Karpas-422 (cell line): Measurements from ENCODE around the gene PTPN22. TPM values are rescaled to one million over a fixed set of nuclear protein-coding genes. Genes with fewer than 3 reads are reported as not detected.

Experiments
- DNase-seq: peaks from one replicate; pipeline ENCODE4 v3.0.0-alpha.2; 2015
- H2AFZ ChIP-seq: fragments of 200-600 bp; sonication (generic); 2 replicates; pipeline ENCODE4 v1.6.1; 2014; ENCODE audit warnings: antibody characterized with exemption, low read length, mixed read lengths
- H3K27ac ChIP-seq: fragments of 200-600 bp; sonication (generic); 2 replicates; pipeline ENCODE4 v1.5.1; 2014; ENCODE audit warnings: mild to moderate bottlenecking, low read length, moderate library complexity
- H3K27me3 ChIP-seq: fragments of 200-600 bp; sonication (generic); 2 replicates; pipeline ENCODE4 v1.6.1; 2014; ENCODE audit warnings: low read length, mixed read lengths
- H3K36me3 ChIP-seq: fragments of 200-600 bp; sonication (generic); 2 replicates; pipeline ENCODE4 v1.6.1; 2014; ENCODE audit warnings: low read length, mixed read lengths; ENCODE audit not compliant: insufficient read depth
- H3K4me1 ChIP-seq: fragments of 200-600 bp; sonication (generic); 2 replicates; pipeline ENCODE4 v1.6.1; 2014; ENCODE audit warnings: mild to moderate bottlenecking, low read length, mixed read lengths
- H3K4me2 ChIP-seq: fragments of 200-600 bp; sonication (generic); 2 replicates; pipeline ENCODE4 v1.6.1; 2014; ENCODE audit warnings: low read length, low read depth, mild to moderate bottlenecking; ENCODE audit not compliant: poor library complexity, severe bottlenecking
- H3K4me3 ChIP-seq: fragments of 200-600 bp; sonication (generic); 2 replicates; pipeline ENCODE4 v1.5.1; 2014; ENCODE audit warnings: mild to moderate bottlenecking, antibody characterized with exemption, low read length, mixed read lengths
- H3K79me2 ChIP-seq: fragments of 200-600 bp; sonication (generic); 2 replicates; pipeline ENCODE4 v1.6.1; 2014; ENCODE audit warnings: mild to moderate bottlenecking, low read length, mixed read lengths
- H3K9ac ChIP-seq: fragments of 200-600 bp; sonication (generic); 2 replicates; pipeline ENCODE4 v1.6.0; 2014; ENCODE audit warnings: low read length
- H3K9me2 ChIP-seq: fragments of 200-600 bp; sonication (generic), shearing (Covaris generic); replicated peaks from 2 replicates; pipeline ENCODE4 v1.6.0; 2014; ENCODE audit warnings: mild to moderate bottlenecking, low read length, moderate library complexity; ENCODE audit not compliant: insufficient read depth
- H3K9me3 ChIP-seq: fragments of 300-700, 200-600 bp; sonication (generic); 2 replicates; pipeline ENCODE4 v1.6.1; 2014; ENCODE audit warnings: low read length, mixed read lengths
- H4K20me1 ChIP-seq: fragments of 200-600 bp; sonication (generic); 2 replicates; pipeline ENCODE4 v1.6.1; 2014; ENCODE audit warnings: mild to moderate bottlenecking, antibody characterized with exemption, low read length, low read depth; ENCODE audit not compliant: insufficient read depth
- total RNA-seq: library from RNA; depleted of rRNA; stranded (reverse); fragments of >200 nt; shearing (Covaris generic); gene quantifications from 2 replicates; pipeline ENCODE4 v1.2.3, GENCODE V29; 2014; ENCODE audit warnings: low replicate concordance; rRNA removed

The PTPN22 gene
- 22.8 and 43.3 TPM in 2 replicates for total RNA-seq

DNA sequence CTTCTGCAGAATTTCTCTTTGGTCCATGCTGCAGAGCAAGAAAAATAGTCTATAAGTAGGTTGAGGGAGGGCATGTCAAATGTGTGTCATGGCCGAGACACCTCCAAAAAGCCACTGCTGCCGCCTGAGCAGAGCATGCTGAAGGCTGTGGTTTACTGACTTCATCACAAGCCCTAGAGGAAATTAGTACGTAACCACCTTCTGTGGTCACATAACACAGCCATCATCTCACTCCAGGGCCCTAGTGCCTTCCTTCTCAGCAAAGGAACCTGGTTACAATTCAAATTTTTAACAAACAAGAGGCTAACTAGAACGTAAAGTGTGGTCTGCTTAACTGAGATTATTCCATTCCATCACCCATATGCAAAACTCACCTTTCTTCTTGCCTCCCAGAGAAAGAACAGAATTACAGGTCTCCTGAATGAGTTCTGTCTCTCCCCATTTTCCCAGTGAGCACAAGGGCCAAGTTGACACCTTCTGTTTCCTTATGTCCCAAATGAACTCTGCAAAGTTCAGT lies at the start of gene PTPN22:
Gene PTPN22, minus strand, starts transcription at position 116 of the 517 bp plus-strand sequence.
- H4K20me1 ChIP-seq, result no peaks in the 10 kb centered on the region
- H3K4me1 ChIP-seq, result peaks cover 32% of the 10 kb centered on the region
- peak within 1 kb of the TSS; percentile 58 for H3K9ac ChIP-seq
- H3K27me3 ChIP-seq, result no peaks in the 10 kb centered on the region
- peak; percentile 76 for DNase-seq
- peak within 1 kb of the TSS; percentile 51 for H3K4me3 ChIP-seq
- H3K9me2 ChIP-seq, result no peaks in the 10 kb centered on the region
- H2AFZ ChIP-seq, result peak within 1 kb of the TSS; percentile 94
- H3K4me2 ChIP-seq, result peak within 1 kb of the TSS; percentile 62
- H3K27ac ChIP-seq, result peak within 1 kb of the TSS; percentile 27
- H3K9me3 ChIP-seq, result no peaks in the 10 kb centered on the region
- H3K79me2 ChIP-seq, result no peaks in the 10 kb centered on the region
- no peaks in the 10 kb centered on the region for H3K36me3 ChIP-seq

- Histone ChIP-seq H3K9me2 (no peaks in the 10 kb centered on the region), H3K27ac (no peak overlapping the region), H3K9ac (no peak overlapping the region), H3K4me3 (no peak overlapping the region), H2AFZ (no peak overlapping the region), H3K4me2 (no peak overlapping the region), H3K4me1 (no peaks in the 10 kb centered on the region; the same call in 1 of the 2 replicates), H3K27me3 (no peaks in the 10 kb centered on the region), H4K20me1 (no peaks in the 10 kb centered on the region), H3K36me3 (no peaks in the 10 kb centered on the region), H3K9me3 (no peaks in the 10 kb centered on the region), H3K79me2 (no peaks in the 10 kb centered on the region)
- no peak for DNase-seq
Measured at GRCh38 chr1:113918243-113918642, 46.7 kb upstream of the PTPN22 start.

- no peak overlapping the region for H3K9ac ChIP-seq
- H3K36me3 ChIP-seq, result 0 out of 2 replicates have a peak, but pooled peaks cover 1% of the 10 kb centered on the region
- no peaks in the 10 kb centered on the region for H3K9me2 ChIP-seq
- H3K4me3 ChIP-seq, result no peak overlapping the region
- no peaks in the 10 kb centered on the region for H4K20me1 ChIP-seq
- H3K27ac ChIP-seq, result no peak overlapping the region
- no peak overlapping the region for H2AFZ ChIP-seq
- no peak overlapping the region for H3K4me2 ChIP-seq
- no peaks in the 10 kb centered on the region for H3K27me3 ChIP-seq
- H3K79me2 ChIP-seq, result no peaks in the 10 kb centered on the region
- no peaks in the 10 kb centered on the region; the same call in 1 of the 2 replicates for H3K4me1 ChIP-seq
- no peak for DNase-seq
- no peaks in the 10 kb centered on the region for H3K9me3 ChIP-seq
Measured at GRCh38 chr1:113917400-113918082, 46.0 kb upstream of the PTPN22 start.

GRCh38 chr1:113916974-113917373 lies 45.5 kb upstream of the PTPN22 start:
- no peak overlapping the region for H3K4me3 ChIP-seq
- no peaks in the 10 kb centered on the region for H4K20me1 ChIP-seq
- no peaks in the 10 kb centered on the region for H3K79me2 ChIP-seq
- 0 out of 2 replicates have a peak, but pooled peaks cover 5% of the 10 kb centered on the region for H3K36me3 ChIP-seq
- no peak overlapping the region for H3K9ac ChIP-seq
- H3K27ac ChIP-seq, result no peak overlapping the region
- no peaks in the 10 kb centered on the region for H3K27me3 ChIP-seq
- no peak overlapping the region for H2AFZ ChIP-seq
- no peak overlapping the region for H3K4me2 ChIP-seq
- no peaks in the 10 kb centered on the region for H3K9me2 ChIP-seq
- DNase-seq, result no peak
- no peaks in the 10 kb centered on the region for H3K9me3 ChIP-seq
- H3K4me1 ChIP-seq, result no peaks in the 10 kb centered on the region; the same call in 1 of the 2 replicates

- Histone ChIP-seq H3K36me3 (peaks cover 23% of the 10 kb centered on the region), H3K27ac (no peak overlapping the region), H3K4me1 (no peaks in the 10 kb centered on the region; the same call in 1 of the 2 replicates), H3K4me3 (no peak overlapping the region), H4K20me1 (no peaks in the 10 kb centered on the region), H3K4me2 (no peak overlapping the region), H3K27me3 (no peaks in the 10 kb centered on the region), H3K9me2 (no peaks in the 10 kb centered on the region), H2AFZ (no peak overlapping the region), H3K9me3 (no peaks in the 10 kb centered on the region), H3K9ac (no peak overlapping the region), H3K79me2 (no peaks in the 10 kb centered on the region)
- DNase-seq, result no peak
Measured at GRCh38 chr1:113913887-113914664, 42.6 kb upstream of the PTPN22 start.

DNA sequence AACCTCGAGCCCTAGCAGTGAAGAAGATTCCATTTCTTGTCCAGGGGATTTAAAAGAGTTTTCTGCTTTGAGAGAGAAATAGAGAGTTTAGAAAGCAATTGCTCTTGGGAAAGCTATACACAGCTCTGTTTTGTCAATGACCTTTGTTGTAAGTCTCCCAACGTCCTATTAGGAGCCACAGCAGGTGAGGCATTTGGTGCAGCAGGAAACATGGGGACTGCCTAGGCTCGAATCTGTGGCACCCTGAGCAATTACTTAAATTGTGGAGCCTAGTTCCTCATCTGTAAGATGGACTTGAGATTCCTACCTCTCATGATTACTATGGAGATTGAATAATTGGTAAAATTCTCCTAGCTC lies 41.8 kb upstream of the PTPN22 start:
- Histone ChIP-seq H3K9ac (no peak overlapping the region), H3K4me1 (no peaks in the 10 kb centered on the region), H3K9me2 (no peaks in the 10 kb centered on the region), H2AFZ (no peak overlapping the region), H3K9me3 (no peaks in the 10 kb centered on the region), H3K27me3 (no peaks in the 10 kb centered on the region), H3K27ac (no peak overlapping the region), H4K20me1 (no peaks in the 10 kb centered on the region), H3K4me2 (no peak overlapping the region), H3K4me3 (no peak overlapping the region), H3K36me3 (peaks cover 24% of the 10 kb centered on the region), H3K79me2 (no peaks in the 10 kb centered on the region)
- no peak for DNase-seq

DNA sequence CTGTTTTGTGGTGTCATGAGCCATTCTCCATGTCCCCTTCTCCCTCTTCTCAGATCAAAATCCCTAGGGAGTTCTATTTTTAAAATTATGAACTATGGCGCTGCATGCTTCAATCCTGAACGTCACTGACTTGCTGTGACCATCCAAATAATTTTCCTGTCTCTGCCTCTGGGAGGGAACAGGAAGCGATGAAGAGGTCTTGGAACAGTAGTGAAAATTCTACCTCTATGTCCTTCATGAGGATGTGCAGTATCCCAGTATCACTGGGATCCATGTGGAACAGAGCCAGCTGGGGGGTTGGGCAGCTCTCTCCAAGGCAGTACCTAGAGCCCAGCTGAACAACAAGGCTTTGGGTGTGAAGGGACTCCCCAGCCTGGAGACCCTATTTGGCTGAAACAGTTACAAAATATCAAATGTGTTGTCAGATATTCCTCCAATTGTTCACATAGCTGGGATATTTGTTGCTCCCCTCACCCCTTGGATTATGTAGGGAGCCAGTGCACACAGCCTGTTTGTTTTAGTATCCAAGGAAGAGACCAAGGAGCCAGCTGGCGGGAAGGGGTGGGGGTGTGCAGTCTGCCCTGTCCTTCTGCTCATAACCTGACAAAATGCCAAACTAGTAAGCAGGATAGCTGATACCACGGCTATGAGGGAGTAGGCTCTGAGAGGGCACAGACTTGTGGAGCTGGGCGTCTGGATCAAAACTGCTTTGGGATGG lies 41.2 kb upstream of the PTPN22 start:
- H3K27ac ChIP-seq, result no peak overlapping the region
- H3K27me3 ChIP-seq, result no peaks in the 10 kb centered on the region
- no peak overlapping the region for H3K9ac ChIP-seq
- peaks cover 28% of the 10 kb centered on the region for H3K36me3 ChIP-seq
- no peaks in the 10 kb centered on the region for H3K9me2 ChIP-seq
- no peak overlapping the region for H3K4me3 ChIP-seq
- H3K79me2 ChIP-seq, result no peaks in the 10 kb centered on the region
- no peaks in the 10 kb centered on the region for H4K20me1 ChIP-seq
- no peak overlapping the region for H2AFZ ChIP-seq
- DNase-seq, result no peak
- no peaks in the 10 kb centered on the region for H3K9me3 ChIP-seq
- H3K4me1 ChIP-seq, result no peaks in the 10 kb centered on the region
- H3K4me2 ChIP-seq, result no peak overlapping the region
